Upper lobe of right lung (tissue), 1 donor: Measurements from ENCODE around the gene HDLBP. TPM values are rescaled to one million over a fixed set of nuclear protein-coding genes. Genes with fewer than 3 reads are reported as not detected.
A peak's percentile ranks its signal among the peaks of the same experiment; 100 is the strongest.
"Not testable (repeated sequence)": the region's sequence is repeated elsewhere in the genome, so short reads cannot be mapped to it uniquely, and the experiment has no call there.

Experiments
- ATAC-seq: fragments of 200-7000 bp; cut with Tn5 transposase; one replicate; pipeline ENCODE4 v1.9.1; 2020; ENCODE audit warnings: mild to moderate bottlenecking, moderate library complexity
- DNase-seq: peaks from one replicate; pipeline ENCODE4 v3.0.0-alpha.2; 2020
- H3K27ac ChIP-seq: fragments of 200-600 bp; one replicate; pipeline ENCODE4 v1.8.0; 2022
- H3K27me3 ChIP-seq: fragments of 200-600 bp; one replicate; pipeline ENCODE4 v1.8.0; 2022; ENCODE audit warnings: mild to moderate bottlenecking
- H3K36me3 ChIP-seq: fragments of 200-600 bp; one replicate; pipeline ENCODE4 v1.8.0; 2022
- H3K4me1 ChIP-seq: fragments of 200-600 bp; one replicate; pipeline ENCODE4 v1.8.0; 2022
- H3K4me3 ChIP-seq: fragments of 200-600 bp; one replicate; pipeline ENCODE4 v1.8.0; 2022; ENCODE audit warnings: mild to moderate bottlenecking
- H3K9me3 ChIP-seq: fragments of 200-600 bp; one replicate; pipeline ENCODE4 v1.8.0; 2022
- intact Hi-C: fragments of 100-400 bp; cut with DNase I; formaldehyde crosslinking; loops from one replicate; pipeline ENCODE4 v1.11.0; 2022
- total RNA-seq: library from RNA; stranded (reverse); fragmentation: NEBNext Ultra II Directional; extraction: Animal tissue kit (Norgen Biotek cat#: 25700); gene quantifications from one replicate; pipeline ENCODE4 v1.2.1, GENCODE V29; 2021
- TF ChIP-seq, protein P1 (sequence below): fragments of 200-600 bp; IDR thresholded peaks from one replicate; pipeline ENCODE4 v1.8.0; 2022; ENCODE audit warnings: antibody characterized with exemption
- donor health status: DM: no; HTN: yes; CAD: no; lungs with severe emphysema.

The HDLBP gene
- total RNA-seq, 1 donor from 2014 or later: 444 TPM

- Histone ChIP-seq H3K4me1 (peaks cover 32% of the 10 kb centered on the region), H3K27ac (no peak overlapping the region), H3K4me3 (no peak overlapping the region), H3K27me3 (no peaks in the 10 kb centered on the region), H3K9me3 (no peaks in the 10 kb centered on the region), H3K36me3 (peaks cover 43% of the 10 kb centered on the region)
- TF ChIP-seq, protein P1, sequence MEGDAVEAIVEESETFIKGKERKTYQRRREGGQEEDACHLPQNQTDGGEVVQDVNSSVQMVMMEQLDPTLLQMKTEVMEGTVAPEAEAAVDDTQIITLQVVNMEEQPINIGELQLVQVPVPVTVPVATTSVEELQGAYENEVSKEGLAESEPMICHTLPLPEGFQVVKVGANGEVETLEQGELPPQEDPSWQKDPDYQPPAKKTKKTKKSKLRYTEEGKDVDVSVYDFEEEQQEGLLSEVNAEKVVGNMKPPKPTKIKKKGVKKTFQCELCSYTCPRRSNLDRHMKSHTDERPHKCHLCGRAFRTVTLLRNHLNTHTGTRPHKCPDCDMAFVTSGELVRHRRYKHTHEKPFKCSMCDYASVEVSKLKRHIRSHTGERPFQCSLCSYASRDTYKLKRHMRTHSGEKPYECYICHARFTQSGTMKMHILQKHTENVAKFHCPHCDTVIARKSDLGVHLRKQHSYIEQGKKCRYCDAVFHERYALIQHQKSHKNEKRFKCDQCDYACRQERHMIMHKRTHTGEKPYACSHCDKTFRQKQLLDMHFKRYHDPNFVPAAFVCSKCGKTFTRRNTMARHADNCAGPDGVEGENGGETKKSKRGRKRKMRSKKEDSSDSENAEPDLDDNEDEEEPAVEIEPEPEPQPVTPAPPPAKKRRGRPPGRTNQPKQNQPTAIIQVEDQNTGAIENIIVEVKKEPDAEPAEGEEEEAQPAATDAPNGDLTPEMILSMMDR: no peak
- DNase-seq (no peak), ATAC-seq (no peak)
- intact Hi-C loops: no loop called here
These were observed 9.8 kb upstream of the HDLBP start for GRCh38 chr2:241325257-241325656.

DNA sequence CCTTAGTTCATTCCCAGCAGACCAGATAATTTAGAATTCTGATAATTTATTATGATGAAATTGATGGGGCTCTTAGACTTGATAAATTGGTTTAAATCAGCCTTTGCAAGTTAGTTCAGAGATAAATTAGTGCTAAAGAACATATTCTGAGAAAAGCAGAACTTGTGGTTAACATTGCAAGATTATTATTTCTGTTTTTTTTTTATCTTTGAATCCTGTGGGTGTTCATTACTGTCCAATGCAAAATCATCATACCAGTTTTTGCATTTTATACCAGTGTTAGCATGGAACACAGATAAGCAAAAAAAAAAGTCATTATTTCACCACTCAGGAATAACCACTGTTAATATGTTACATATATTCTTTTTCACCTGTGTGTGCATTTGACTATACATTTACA lies 9.3 kb upstream of the HDLBP start:
- Histone ChIP-seq H3K9me3 (no peaks in the 10 kb centered on the region), H3K27me3 (no peaks in the 10 kb centered on the region), H3K36me3 (peaks cover 39% of the 10 kb centered on the region), H3K4me3 (peak overlapping the region; percentile 4), H3K4me1 (peaks cover 36% of the 10 kb centered on the region), H3K27ac (peak overlapping the region; percentile 48)
- DNase-seq: no peak
- TF ChIP-seq, protein P1: no peak
- intact Hi-C loops: no loop called here
- peak; percentile 50 for ATAC-seq

DNA sequence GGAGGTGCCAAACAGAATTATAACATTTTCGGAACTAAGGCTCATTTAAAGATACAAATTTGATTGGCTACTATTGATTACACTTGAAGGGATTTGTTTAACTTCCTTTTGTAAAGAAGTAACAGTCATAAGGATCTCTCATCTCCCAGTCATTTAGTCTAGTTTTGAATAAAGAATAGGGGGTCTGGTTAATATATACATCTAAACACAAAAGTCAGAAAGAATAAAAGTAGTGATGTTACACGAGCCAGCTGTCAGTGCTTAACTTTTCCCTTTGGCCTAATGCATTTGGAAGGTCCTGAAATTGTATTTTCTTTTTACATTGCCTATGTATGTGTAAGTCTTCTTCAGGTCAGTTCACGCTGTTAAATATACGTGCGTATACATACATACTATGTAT lies 8.3 kb upstream of the HDLBP start:
- H3K4me3 ChIP-seq: no peak overlapping the region
- DNase-seq: no peak

GRCh38 chr2:241321886-241322285 lies 6.4 kb upstream of the HDLBP start:
- Histone ChIP-seq H3K27me3 (no peaks in the 10 kb centered on the region), H3K36me3 (peaks cover 25% of the 10 kb centered on the region), H3K4me3 (no peak overlapping the region), H3K4me1 (peaks cover 65% of the 10 kb centered on the region), H3K9me3 (no peaks in the 10 kb centered on the region), H3K27ac (peak overlapping the region; percentile 6)
- intact Hi-C loops: no loop called here
- TF ChIP-seq, protein P1: no peak
- ATAC-seq (no peak), DNase-seq (no peak)

More for the DNA sequence above, 8.3 kb upstream of the HDLBP start:
- Histone ChIP-seq H3K9me3 (no peaks in the 10 kb centered on the region), H3K36me3 (peaks cover 36% of the 10 kb centered on the region), H3K4me1 (peaks cover 46% of the 10 kb centered on the region), H3K27me3 (no peaks in the 10 kb centered on the region), H3K27ac (no peak overlapping the region)
- ATAC-seq: no peak
- intact Hi-C loops: no loop called here
- TF ChIP-seq, protein P1: no peak

- TF ChIP-seq, protein P1: no peak
- no peak for DNase-seq
- intact Hi-C loops: no loop called here
- Histone ChIP-seq H3K4me1 (peaks cover 67% of the 10 kb centered on the region), H3K27me3 (no peaks in the 10 kb centered on the region), H3K36me3 (peaks cover 17% of the 10 kb centered on the region), H3K27ac (no peak overlapping the region), H3K9me3 (no peaks in the 10 kb centered on the region), H3K4me3 (no peak overlapping the region)
- ATAC-seq: no peak
These were observed 5.6 kb upstream of the HDLBP start for GRCh38 chr2:241321033-241321432.

DNA sequence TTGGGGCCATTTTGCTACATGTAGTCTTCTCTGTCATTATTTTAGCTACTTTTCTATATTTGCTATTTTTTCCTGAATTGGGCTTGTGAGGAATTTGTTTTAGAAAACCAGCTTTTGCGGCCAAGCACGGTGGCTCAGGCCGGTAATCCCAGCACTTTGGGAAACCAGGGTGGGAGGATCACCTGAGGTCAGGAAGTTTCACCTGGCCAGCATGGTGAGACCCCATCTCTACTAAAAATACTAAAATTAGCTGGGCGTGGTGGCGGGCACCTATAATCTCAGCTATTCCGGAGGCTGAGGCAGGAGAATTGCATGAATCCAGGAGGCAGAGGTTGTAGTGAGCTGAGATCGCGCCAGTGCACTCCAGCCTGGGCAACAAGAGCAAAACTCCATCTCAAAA lies 4.9 kb upstream of the HDLBP start:
- DNase-seq (no peak), ATAC-seq (no peak)
- no peaks in the 10 kb centered on the region for H3K27me3 ChIP-seq
- peaks cover 67% of the 10 kb centered on the region for H3K4me1 ChIP-seq
- intact Hi-C loops: no loop called here
- peaks cover 11% of the 10 kb centered on the region for H3K36me3 ChIP-seq
- H3K9me3 ChIP-seq: no peaks in the 10 kb centered on the region
- no peak overlapping the region for H3K4me3 ChIP-seq
- H3K27ac ChIP-seq: no peak overlapping the region
- TF ChIP-seq, protein P1: no peak

- ATAC-seq, DNase-seq, H3K27ac ChIP-seq, intact Hi-C loops, H3K9me3 ChIP-seq, H3K27me3 ChIP-seq, H3K36me3 ChIP-seq: not testable (repeated sequence)
- peaks cover 63% of the 10 kb centered on the region for H3K4me1 ChIP-seq
- H3K4me3 ChIP-seq: peak overlapping the region; percentile 84
These were observed 3.4 kb upstream of the HDLBP start for GRCh38 chr2:241318830-241319229.
